Neural crest cell (in vitro differentiated cells): ENCODE data around the gene KCTD17. TPM values are rescaled to one million over a fixed set of nuclear protein-coding genes. Genes with fewer than 3 reads are reported as not detected.

Experiments
- DNase-seq: peaks from one replicate; pipeline ENCODE4 v3.0.0; 2021; ENCODE audit warnings: low read depth, mixed read lengths, low spot score
- H3K27ac Mint-ChIP-seq: one replicate; pipeline ENCODE4 v1.8.0; 2021; ENCODE audit warnings: mild to moderate bottlenecking, mixed read lengths; ENCODE audit not compliant: unreplicated experiment
- H3K27me3 Mint-ChIP-seq: 2 replicates; pipeline ENCODE4 v1.8.0; 2021; ENCODE audit warnings: low read depth, mild to moderate bottlenecking, mixed read lengths
- H3K36me3 Mint-ChIP-seq: 2 replicates; pipeline ENCODE4 v1.8.0; 2021; ENCODE audit warnings: low read depth, mild to moderate bottlenecking, mixed read lengths
- H3K4me1 Mint-ChIP-seq: 2 replicates; pipeline ENCODE4 v1.8.0; 2021; ENCODE audit warnings: mixed read lengths
- H3K4me3 Mint-ChIP-seq: one replicate; pipeline ENCODE4 v1.8.0; 2021; ENCODE audit warnings: mild to moderate bottlenecking, mixed read lengths
- H3K9me3 Mint-ChIP-seq: 2 replicates; pipeline ENCODE4 v1.8.0; 2021; ENCODE audit warnings: mixed read lengths
- CTCF ChIP-seq: fragments of 200-600 bp; sonication (generic); conservative IDR thresholded peaks from 2 replicates; pipeline ENCODE4 v1.5.0; 2021; ENCODE audit warnings: antibody characterized with exemption, mild to moderate bottlenecking
- total RNA-seq: library from RNA; stranded (reverse); gene quantifications from 2 replicates; pipeline ENCODE4 v1.2.1, GENCODE V29; 2021

The KCTD17 gene
- total RNA-seq, 1 donor from 2014 or later = 95.8 TPM

GRCh38 chr22:37017356-37017755, 34.2 kb upstream of the KCTD17 start:
- no peaks in the 10 kb centered on the region for H3K9me3 Mint-ChIP-seq
- no peak for TF ChIP-seq CTCF
- no peak for DNase-seq
- no peak overlapping the region for H3K27ac Mint-ChIP-seq
- H3K4me3 Mint-ChIP-seq = peak overlapping the region; percentile 76
- no peaks in the 10 kb centered on the region for H3K27me3 Mint-ChIP-seq
- H3K4me1 Mint-ChIP-seq = peaks cover 41% of the 10 kb centered on the region
- H3K36me3 Mint-ChIP-seq = peaks cover 2% of the 10 kb centered on the region

- peak overlapping the region; percentile 96 for H3K27ac Mint-ChIP-seq
- DNase-seq = no peak
- H3K4me1 Mint-ChIP-seq = peaks cover 41% of the 10 kb centered on the region
- H3K36me3 Mint-ChIP-seq = peaks cover 2% of the 10 kb centered on the region
- TF ChIP-seq CTCF = no peak
- H3K27me3 Mint-ChIP-seq = no peaks in the 10 kb centered on the region
- H3K4me3 Mint-ChIP-seq = peak overlapping the region; percentile 93
- no peaks in the 10 kb centered on the region for H3K9me3 Mint-ChIP-seq
Observed at GRCh38 chr22:37018086-37018814, 33.3 kb upstream of the KCTD17 start.

- H3K27ac Mint-ChIP-seq = peak overlapping the region; percentile 96
Observed at GRCh38 chr22:37018815-37019308, 32.7 kb upstream of the KCTD17 start.

GRCh38 chr22:37019309-37020191, 32.0 kb upstream of the KCTD17 start, which contains the start of the genes MPST and TST:
MPST (plus strand) TSS chr22:37019742; CDS start chr22:37019837, 95 bp downstream.
TST (minus strand) TSS chr22:37019447; CDS start chr22:37018732, 715 bp downstream.
- TF ChIP-seq CTCF = peak; percentile 22
- peak; percentile 68 for DNase-seq
- Mint-ChIP-seq H3K4me1 (peaks cover 38% of the 10 kb centered on the region), H3K27ac (peak within 1 kb of the TSS; percentile 96), H3K27me3 (no peaks in the 10 kb centered on the region), H3K9me3 (no peaks in the 10 kb centered on the region), H3K4me3 (peak within 1 kb of the TSS; percentile 99), H3K36me3 (peaks cover 4% of the 10 kb centered on the region)

More at GRCh38 chr22:37018815-37019308, 32.7 kb upstream of the KCTD17 start:
- Mint-ChIP-seq H3K36me3 (peaks cover 4% of the 10 kb centered on the region), H3K9me3 (no peaks in the 10 kb centered on the region), H3K27me3 (no peaks in the 10 kb centered on the region), H3K4me3 (peak overlapping the region; percentile 93), H3K4me1 (peaks cover 38% of the 10 kb centered on the region)
- no peak for TF ChIP-seq CTCF
- DNase-seq = peak; percentile 41

DNA sequence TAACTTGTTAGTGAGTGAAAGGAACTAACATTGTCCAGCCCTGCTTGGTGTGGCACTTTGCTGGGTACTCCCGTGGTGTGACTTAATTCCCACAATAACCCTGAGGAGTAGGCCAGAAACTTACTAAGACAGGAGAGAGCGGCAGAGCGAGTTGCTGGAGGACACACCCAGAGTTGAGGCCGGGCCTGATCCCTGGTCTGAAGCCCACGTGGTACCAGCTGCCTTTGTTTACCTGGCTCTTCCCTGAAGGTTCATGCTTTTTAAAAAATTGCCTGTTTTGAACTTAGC, 31.4 kb upstream of the KCTD17 start:
- peaks cover 36% of the 10 kb centered on the region for H3K4me1 Mint-ChIP-seq
- peak overlapping the region; percentile 99 for H3K4me3 Mint-ChIP-seq
- no peaks in the 10 kb centered on the region for H3K9me3 Mint-ChIP-seq
- TF ChIP-seq CTCF = no peak
- peak overlapping the region; percentile 96 for H3K27ac Mint-ChIP-seq
- no peaks in the 10 kb centered on the region for H3K27me3 Mint-ChIP-seq
- peaks cover 8% of the 10 kb centered on the region for H3K36me3 Mint-ChIP-seq
- no peak for DNase-seq
